ENCODE measurements around the gene PRKACA.

PRKACA gene

DNA sequence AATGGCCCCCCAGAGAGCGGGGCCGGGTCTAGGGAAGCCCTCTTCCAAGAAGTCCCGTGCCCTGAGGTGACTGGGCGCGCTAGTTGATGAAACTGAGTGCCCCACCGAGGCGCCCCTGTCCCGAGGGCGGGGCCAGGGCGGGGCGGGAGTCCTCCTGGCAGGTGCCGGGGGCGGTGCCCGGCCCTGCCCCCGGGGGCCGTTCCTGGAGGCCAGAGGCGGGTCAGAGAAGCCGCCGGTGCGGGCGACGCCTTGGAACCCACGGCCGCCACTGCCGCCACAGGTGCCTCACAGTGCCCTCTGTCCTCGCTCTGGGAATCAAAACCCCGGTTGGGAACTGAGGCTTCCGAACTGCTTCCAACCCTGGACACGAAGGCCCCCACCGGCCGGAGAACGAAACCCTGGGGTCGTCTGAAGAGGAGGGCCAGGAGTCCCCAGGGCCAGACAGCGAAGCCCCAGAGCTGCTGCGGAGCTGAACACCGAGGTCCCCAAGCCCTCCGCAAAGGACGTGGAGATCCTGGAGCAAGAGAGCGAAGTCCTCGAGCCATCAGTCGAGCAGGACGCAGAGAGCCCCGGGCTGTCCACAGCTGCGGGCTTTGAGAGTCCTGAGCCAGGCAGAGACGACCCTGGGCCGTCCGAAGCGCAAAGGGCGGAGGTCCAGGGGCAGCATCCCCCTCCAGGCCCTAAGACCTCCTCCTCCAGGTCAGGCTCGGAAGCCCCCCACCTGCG, 44.9 kb downstream of the PRKACA start, which contains the start of gene MISP3 (continued):
- peak; percentile 39; the same call in 1 of the 2 replicates for TF ChIP-seq ZBTB7A (tag by site-specific recombination; IDR thresholded peaks at IDR 0.05; ENCODE audit: low read depth)
- TF ChIP-seq, protein P1, sequence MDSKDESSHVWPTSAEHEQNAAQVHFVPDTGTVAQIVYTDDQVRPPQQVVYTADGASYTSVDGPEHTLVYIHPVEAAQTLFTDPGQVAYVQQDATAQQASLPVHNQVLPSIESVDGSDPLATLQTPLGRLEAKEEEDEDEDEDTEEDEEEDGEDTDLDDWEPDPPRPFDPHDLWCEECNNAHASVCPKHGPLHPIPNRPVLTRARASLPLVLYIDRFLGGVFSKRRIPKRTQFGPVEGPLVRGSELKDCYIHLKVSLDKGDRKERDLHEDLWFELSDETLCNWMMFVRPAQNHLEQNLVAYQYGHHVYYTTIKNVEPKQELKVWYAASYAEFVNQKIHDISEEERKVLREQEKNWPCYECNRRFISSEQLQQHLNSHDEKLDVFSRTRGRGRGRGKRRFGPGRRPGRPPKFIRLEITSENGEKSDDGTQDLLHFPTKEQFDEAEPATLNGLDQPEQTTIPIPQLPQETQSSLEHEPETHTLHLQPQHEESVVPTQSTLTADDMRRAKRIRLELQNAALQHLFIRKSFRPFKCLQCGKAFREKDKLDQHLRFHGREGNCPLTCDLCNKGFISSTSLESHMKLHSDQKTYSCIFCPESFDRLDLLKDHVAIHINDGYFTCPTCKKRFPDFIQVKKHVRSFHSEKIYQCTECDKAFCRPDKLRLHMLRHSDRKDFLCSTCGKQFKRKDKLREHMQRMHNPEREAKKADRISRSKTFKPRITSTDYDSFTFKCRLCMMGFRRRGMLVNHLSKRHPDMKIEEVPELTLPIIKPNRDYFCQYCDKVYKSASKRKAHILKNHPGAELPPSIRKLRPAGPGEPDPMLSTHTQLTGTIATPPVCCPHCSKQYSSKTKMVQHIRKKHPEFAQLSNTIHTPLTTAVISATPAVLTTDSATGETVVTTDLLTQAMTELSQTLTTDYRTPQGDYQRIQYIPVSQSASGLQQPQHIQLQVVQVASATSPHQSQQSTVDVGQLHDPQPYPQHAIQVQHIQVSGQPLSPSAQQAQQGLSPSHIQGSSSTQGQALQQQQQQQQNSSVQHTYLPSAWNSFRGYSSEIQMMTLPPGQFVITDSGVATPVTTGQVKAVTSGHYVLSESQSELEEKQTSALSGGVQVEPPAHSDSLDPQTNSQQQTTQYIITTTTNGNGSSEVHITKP (tag by site-specific recombination; IDR thresholded peaks at IDR 0.05) = peak; percentile 10
- TF ChIP-seq, protein P2, sequence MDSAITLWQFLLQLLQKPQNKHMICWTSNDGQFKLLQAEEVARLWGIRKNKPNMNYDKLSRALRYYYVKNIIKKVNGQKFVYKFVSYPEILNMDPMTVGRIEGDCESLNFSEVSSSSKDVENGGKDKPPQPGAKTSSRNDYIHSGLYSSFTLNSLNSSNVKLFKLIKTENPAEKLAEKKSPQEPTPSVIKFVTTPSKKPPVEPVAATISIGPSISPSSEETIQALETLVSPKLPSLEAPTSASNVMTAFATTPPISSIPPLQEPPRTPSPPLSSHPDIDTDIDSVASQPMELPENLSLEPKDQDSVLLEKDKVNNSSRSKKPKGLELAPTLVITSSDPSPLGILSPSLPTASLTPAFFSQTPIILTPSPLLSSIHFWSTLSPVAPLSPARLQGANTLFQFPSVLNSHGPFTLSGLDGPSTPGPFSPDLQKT (IDR thresholded peaks at IDR 0.05; ENCODE audit: borderline replicate concordance, low read depth, low read length) = no peak
- peak; percentile 15; the same call in 1 of the 2 replicates for TF ChIP-seq ZEB2 (tag by site-specific recombination; IDR thresholded peaks at IDR 0.05)
- no peak for TF ChIP-seq ZNF677 (tag by site-specific recombination; IDR thresholded peaks at IDR 0.05)
- TF ChIP-seq SETDB1 (IDR thresholded peaks at IDR 0.05; ENCODE audit: insufficient read length, low read length) = no peak
- 0 out of 2 replicates have a peak, but pooled peaks have one; percentile 15 for TF ChIP-seq SP7 (tag by site-specific recombination; IDR thresholded peaks at IDR 0.05)
- no peak for TF ChIP-seq WT1 (tag by site-specific recombination; IDR thresholded peaks at IDR 0.05)
- 0 out of 2 replicates have a peak, but pooled peaks have one; percentile 11 for TF ChIP-seq ZFHX2 (tag by site-specific recombination; conservative IDR thresholded peaks at IDR 0.05)
- peak; percentile 73 for TF ChIP-seq KLF9 (tag by site-specific recombination; IDR thresholded peaks at IDR 0.05; ENCODE audit: low read depth)
- 0 out of 2 replicates have a peak, but pooled peaks have one; percentile 27 for TF ChIP-seq IKZF3 (tag by site-specific recombination; IDR thresholded peaks at IDR 0.05)
- no peak for TF ChIP-seq ZFP37 (tag by site-specific recombination; IDR thresholded peaks at IDR 0.05)
- TF ChIP-seq, protein P3, sequence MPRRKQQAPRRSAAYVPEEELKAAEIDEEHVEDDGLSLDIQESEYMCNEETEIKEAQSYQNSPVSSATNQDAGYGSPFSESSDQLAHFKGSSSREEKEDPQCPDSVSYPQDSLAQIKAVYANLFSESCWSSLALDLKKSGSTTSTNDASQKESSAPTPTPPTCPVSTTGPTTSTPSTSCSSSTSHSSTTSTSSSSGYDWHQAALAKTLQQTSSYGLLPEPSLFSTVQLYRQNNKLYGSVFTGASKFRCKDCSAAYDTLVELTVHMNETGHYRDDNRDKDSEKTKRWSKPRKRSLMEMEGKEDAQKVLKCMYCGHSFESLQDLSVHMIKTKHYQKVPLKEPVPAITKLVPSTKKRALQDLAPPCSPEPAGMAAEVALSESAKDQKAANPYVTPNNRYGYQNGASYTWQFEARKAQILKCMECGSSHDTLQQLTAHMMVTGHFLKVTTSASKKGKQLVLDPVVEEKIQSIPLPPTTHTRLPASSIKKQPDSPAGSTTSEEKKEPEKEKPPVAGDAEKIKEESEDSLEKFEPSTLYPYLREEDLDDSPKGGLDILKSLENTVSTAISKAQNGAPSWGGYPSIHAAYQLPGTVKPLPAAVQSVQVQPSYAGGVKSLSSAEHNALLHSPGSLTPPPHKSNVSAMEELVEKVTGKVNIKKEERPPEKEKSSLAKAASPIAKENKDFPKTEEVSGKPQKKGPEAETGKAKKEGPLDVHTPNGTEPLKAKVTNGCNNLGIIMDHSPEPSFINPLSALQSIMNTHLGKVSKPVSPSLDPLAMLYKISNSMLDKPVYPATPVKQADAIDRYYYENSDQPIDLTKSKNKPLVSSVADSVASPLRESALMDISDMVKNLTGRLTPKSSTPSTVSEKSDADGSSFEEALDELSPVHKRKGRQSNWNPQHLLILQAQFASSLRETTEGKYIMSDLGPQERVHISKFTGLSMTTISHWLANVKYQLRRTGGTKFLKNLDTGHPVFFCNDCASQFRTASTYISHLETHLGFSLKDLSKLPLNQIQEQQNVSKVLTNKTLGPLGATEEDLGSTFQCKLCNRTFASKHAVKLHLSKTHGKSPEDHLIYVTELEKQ (tag by site-specific recombination; IDR thresholded peaks at IDR 0.05; ENCODE audit: borderline replicate concordance) = no peak
- TF ChIP-seq, protein P4, sequence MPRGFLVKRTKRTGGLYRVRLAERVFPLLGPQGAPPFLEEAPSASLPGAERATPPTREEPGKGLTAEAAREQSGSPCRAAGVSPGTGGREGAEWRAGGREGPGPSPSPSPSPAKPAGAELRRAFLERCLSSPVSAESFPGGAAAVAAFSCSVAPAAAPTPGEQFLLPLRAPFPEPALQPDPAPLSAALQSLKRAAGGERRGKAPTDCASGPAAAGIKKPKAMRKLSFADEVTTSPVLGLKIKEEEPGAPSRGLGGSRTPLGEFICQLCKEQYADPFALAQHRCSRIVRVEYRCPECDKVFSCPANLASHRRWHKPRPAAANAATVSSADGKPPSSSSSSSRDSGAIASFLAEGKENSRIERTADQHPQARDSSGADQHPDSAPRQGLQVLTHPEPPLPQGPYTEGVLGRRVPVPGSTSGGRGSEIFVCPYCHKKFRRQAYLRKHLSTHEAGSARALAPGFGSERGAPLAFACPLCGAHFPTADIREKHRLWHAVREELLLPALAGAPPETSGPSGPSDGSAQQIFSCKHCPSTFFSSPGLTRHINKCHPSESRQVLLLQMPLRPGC (tag by site-specific recombination; IDR thresholded peaks at IDR 0.05) = no peak
- TF ChIP-seq, protein P5, sequence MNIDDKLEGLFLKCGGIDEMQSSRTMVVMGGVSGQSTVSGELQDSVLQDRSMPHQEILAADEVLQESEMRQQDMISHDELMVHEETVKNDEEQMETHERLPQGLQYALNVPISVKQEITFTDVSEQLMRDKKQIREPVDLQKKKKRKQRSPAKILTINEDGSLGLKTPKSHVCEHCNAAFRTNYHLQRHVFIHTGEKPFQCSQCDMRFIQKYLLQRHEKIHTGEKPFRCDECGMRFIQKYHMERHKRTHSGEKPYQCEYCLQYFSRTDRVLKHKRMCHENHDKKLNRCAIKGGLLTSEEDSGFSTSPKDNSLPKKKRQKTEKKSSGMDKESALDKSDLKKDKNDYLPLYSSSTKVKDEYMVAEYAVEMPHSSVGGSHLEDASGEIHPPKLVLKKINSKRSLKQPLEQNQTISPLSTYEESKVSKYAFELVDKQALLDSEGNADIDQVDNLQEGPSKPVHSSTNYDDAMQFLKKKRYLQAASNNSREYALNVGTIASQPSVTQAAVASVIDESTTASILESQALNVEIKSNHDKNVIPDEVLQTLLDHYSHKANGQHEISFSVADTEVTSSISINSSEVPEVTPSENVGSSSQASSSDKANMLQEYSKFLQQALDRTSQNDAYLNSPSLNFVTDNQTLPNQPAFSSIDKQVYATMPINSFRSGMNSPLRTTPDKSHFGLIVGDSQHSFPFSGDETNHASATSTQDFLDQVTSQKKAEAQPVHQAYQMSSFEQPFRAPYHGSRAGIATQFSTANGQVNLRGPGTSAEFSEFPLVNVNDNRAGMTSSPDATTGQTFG (tag by site-specific recombination; IDR thresholded peaks at IDR 0.05; ENCODE audit: borderline replicate concordance) = no peak
- peak; percentile 96 for TF ChIP-seq KLF1 (tag by site-specific recombination; IDR thresholded peaks at IDR 0.05)
- no peak for TF ChIP-seq ZNF169 (tag by site-specific recombination; IDR thresholded peaks at IDR 0.05)
- TF ChIP-seq, protein P6, sequence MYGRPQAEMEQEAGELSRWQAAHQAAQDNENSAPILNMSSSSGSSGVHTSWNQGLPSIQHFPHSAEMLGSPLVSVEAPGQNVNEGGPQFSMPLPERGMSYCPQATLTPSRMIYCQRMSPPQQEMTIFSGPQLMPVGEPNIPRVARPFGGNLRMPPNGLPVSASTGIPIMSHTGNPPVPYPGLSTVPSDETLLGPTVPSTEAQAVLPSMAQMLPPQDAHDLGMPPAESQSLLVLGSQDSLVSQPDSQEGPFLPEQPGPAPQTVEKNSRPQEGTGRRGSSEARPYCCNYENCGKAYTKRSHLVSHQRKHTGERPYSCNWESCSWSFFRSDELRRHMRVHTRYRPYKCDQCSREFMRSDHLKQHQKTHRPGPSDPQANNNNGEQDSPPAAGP (tag by site-specific recombination; IDR thresholded peaks at IDR 0.05) = peak; percentile 16
- TF ChIP-seq BCL11B (tag by site-specific recombination; IDR thresholded peaks at IDR 0.05; ENCODE audit: low read depth) = peak; percentile 47; the same call in 1 of the 2 replicates
- TF ChIP-seq ZNF121 (tag by site-specific recombination; IDR thresholded peaks at IDR 0.05) = no peak
- TF ChIP-seq GLIS1 (tag by site-specific recombination; IDR thresholded peaks at IDR 0.05) = peak; percentile 59
- TF ChIP-seq ZNF416 (tag by site-specific recombination; IDR thresholded peaks at IDR 0.05) = no peak
- TF ChIP-seq ZNF473 (tag by site-specific recombination; IDR thresholded peaks at IDR 0.05) = no peak
- no peak for TF ChIP-seq ZNF530 (tag by site-specific recombination; IDR thresholded peaks at IDR 0.05; ENCODE audit: low read depth)
- no peak for TF ChIP-seq ZBTB1 (tag by site-specific recombination; IDR thresholded peaks at IDR 0.05)
- 0 out of 2 replicates have a peak, but pooled peaks have one; percentile 54 for TF ChIP-seq ZXDB (tag by site-specific recombination; IDR thresholded peaks at IDR 0.05)

Data from HEK293 (cell line).